GM21360 (cell line): ENCODE results near the gene FBLN2.
A peak's percentile ranks its signal among the peaks of the same experiment; 100 is the strongest.

Experiments used
- ATAC-seq: cut with Tn5 transposase; IDR thresholded peaks from one replicate; pipeline ENCODE4 v1.9.1; 2021; ENCODE audit warnings: mild to moderate bottlenecking, moderate library complexity; ENCODE audit not compliant: unreplicated experiment

FBLN2 gene

GRCh38 chr3:13636874-13637273 is 87.9 kb downstream of the FBLN2 start:
- no peak for ATAC-seq

- ATAC-seq: no peak
Measured at GRCh38 chr3:13637311-13637891, 88.5 kb downstream of the FBLN2 start.

GRCh38 chr3:13637953-13638352 is 89.0 kb downstream of the FBLN2 start:
- ATAC-seq: no peak

DNA sequence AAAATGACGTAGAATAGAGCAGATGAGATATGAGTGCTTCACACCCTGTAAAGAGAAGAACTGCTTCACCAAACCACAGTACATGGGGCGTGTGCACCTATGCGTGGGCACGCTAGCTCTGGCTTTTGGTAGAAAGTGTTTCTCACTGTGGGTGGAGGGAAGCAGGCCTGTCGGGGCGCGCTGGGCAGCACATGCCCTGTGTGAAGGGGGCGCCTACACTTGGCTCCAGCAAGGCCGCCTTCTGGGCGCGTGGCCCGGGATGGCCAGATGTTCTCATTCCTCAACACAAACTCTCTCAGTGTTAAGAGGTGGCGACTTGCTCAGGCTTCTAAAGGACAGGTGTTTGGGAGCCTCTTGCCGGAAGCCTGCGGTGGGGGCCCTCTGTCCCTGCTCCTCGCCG is 90.0 kb downstream of the FBLN2 start:
- no peak for ATAC-seq

GRCh38 chr3:13642597-13642996 is 93.7 kb downstream of the FBLN2 start:
- ATAC-seq: no peak

GRCh38 chr3:13644341-13645117 is 95.6 kb downstream of the FBLN2 start:
- no peak for ATAC-seq

DNA sequence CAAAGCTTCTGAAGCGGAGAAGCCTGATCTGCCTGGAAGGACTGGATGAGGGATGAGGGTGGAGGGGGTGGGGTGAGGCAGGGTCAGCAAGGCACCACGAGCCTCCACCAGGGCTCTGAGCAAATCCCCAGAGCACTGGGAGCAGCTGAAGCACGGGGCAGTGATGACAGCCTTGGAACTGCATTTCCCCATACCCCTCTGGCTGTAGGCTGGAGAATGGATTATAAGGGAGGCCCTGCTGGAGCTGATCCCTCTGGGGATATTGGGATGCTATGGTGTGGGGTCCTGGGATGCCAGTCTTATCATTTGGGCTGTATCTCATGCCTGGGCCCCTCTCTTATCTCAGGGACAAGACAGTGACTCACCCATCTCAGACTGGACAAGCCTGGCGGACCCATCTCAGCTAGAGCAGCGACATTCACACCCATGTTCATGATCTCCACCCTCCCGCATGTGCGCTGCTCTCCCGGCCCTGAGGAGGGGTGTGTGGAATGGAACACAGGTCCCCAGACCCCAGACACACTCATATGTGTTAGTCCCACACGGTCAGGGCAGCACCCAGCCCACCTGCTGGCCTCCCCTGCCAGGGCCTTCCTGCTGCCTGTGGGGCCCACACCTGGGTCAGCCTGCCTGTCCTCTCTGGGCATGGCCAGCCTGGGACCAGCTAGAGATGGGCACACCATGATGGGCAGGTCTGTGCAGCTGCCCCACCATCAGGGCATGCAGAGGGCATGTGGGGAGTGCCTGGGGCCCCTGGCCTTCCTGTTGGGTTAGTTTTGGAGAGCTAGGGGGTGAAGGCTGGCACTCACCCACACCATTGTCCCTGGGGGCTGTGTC is 97.1 kb downstream of the FBLN2 start:
- ATAC-seq: no peak

- ATAC-seq: no peak
Measured at GRCh38 chr3:13647298-13648059, 98.6 kb downstream of the FBLN2 start.

DNA sequence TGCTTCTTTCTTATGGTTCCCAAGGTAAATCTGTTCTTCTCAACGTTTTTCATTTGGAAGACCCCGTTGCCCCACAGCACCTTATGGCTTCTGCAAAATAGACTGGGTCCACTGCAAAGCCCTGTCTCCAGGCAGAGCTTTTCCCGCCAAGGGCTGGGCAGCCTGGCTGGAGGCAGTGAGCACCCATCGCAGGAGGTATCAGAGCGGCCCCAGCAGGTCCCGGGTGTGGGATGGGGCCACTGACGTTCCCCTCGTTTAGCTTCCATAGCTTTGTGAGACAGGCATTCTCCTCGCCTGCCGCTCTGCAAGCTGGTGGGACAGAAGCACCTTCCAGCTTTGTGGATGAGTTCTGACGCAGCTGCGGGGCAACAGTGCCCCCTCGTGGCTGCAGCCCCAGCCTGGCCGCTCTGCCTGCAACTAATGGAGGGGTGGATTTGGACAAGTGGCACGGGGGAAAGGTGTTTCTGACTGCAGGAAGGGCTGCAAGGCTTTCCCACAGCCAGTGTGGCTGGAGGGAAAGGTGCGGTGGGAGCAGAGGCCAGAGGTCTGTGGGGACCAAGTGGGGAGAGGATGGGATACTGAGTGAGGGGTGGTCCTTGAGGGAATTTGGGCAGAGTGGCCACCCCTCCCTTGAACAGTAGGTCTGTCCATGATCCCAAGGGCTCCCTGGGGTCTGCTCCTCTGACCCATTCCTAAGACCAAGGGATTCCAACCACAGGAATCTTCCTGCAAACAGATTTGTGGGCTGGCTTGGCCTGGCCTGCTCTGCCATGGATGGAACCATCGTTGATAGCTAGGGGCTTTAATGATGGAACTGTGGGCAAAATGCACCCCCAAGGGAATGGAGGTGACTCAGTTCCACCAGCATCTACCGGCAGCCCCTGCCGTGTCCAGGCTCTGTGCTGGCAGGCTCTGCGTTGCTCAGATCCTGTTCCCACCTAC is 99.4 kb downstream of the FBLN2 start:
- ATAC-seq: no peak

GRCh38 chr3:13650210-13651056 is 101.5 kb downstream of the FBLN2 start:
- peak; percentile 63 for ATAC-seq

GRCh38 chr3:13651057-13651400 is 102.1 kb downstream of the FBLN2 start:
- ATAC-seq: no peak

DNA sequence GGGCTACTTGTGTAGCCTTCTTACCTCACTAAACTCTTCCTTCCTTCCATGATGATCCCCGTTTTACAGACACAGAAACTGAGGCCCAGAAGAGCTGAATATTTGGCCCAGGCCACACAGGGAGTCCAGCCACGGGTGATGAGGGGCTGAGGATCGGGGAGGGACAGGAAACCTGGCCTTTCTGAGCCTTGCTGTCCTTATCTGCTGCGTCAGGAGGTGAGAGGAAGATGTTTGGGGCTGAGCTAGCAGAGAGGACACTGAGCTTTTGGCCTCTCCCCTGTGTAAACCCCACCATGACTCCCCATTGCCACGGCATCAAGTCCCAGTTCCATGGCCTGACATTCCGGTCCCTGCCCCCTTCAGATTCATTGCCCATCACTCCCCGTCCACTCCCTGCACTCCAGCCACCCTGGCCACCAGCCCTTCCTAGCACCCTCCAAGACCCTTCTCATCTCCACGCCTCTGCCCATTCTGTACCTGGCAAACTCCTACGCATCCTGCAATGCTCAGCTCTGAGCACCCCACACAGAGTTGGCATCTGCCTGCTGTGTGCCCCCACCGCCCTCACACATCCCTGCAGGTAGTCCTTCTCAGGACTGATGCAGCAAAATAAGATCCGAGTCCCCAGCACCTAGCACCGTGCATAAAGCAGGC is 103.0 kb downstream of the FBLN2 start:
- no peak for ATAC-seq

GRCh38 chr3:13652728-13653127 is 103.8 kb downstream of the FBLN2 start:
- no peak for ATAC-seq

- no peak for ATAC-seq
Measured at GRCh38 chr3:13653631-13654279, 104.8 kb downstream of the FBLN2 start.

- no peak for ATAC-seq
Measured at GRCh38 chr3:13654330-13655060, 105.6 kb downstream of the FBLN2 start.

GRCh38 chr3:13655061-13655913 is 106.4 kb downstream of the FBLN2 start:
- ATAC-seq: no peak
